GM23338 (cell line): ENCODE results near the gene FGFR2.
"Not testable (repeated sequence)": the region's sequence is repeated elsewhere in the genome, so short reads cannot be mapped to it uniquely, and the experiment has no call there.

Source experiments
- CREB1 ChIP-seq: fragments of 250-450 bp; sonication (Bioruptor Pico); IDR thresholded peaks from 2 replicates; pipeline ENCODE4 v1.5.0; 2020; ENCODE audit warnings: low read depth, mild to moderate bottlenecking, moderate library complexity
- CTCF ChIP-seq, 2 experiments: fragments of 200-600 bp in 1 of 2; sonication (generic) in 1 of 2; conservative IDR thresholded peaks; 2 replicates each; pipeline versions ENCODE4 v1.5.1 to v1.6.1; 2016 to 2017; ENCODE audit warnings: antibody characterized with exemption in 2 of 2, low read depth in 2 of 2, mild to moderate bottlenecking in 2 of 2, moderate library complexity in 1 of 2
- EZH2 ChIP-seq: fragments of 200-600 bp; sonication (generic); IDR thresholded peaks from one replicate; pipeline ENCODE4 v1.8.0; 2017; ENCODE audit warnings: antibody characterized with exemption, mild to moderate bottlenecking, low read depth; ENCODE audit not compliant: unreplicated experiment
- EZH2phosphoT487 ChIP-seq: fragments of 200-600 bp; sonication (generic); IDR thresholded peaks from one replicate; pipeline ENCODE4 v1.8.1; 2018; ENCODE audit warnings: antibody characterized with exemption; ENCODE audit not compliant: unreplicated experiment
- NANOG ChIP-seq: IDR thresholded peaks from 2 replicates; pipeline ENCODE4 v1.6.1; 2016; ENCODE audit warnings: antibody characterized with exemption, borderline replicate concordance
- POLR2AphosphoS5 ChIP-seq: IDR thresholded peaks from 2 replicates; pipeline ENCODE4 v1.6.1; 2016; ENCODE audit warnings: antibody characterized with exemption, low read depth
- REST ChIP-seq: IDR thresholded peaks from one replicate; pipeline ENCODE4 v1.6.1; 2018; ENCODE audit warnings: antibody characterized with exemption; ENCODE audit not compliant: unreplicated experiment
- STAT1 ChIP-seq: IDR thresholded peaks from one replicate; pipeline ENCODE4 v1.6.1; 2016; ENCODE audit warnings: antibody characterized with exemption; ENCODE audit not compliant: unreplicated experiment
- ZNF331 ChIP-seq: fragments of 250-450 bp; sonication (Bioruptor Pico); IDR thresholded peaks from 2 replicates; pipeline ENCODE4 v1.5.0; 2020; ENCODE audit warnings: low read depth, mild to moderate bottlenecking, moderate library complexity
- TF ChIP-seq, protein P1 (sequence below): fragments of 250-450 bp; sonication (Bioruptor Pico); IDR thresholded peaks from 2 replicates; pipeline ENCODE4 v1.5.0; 2020; ENCODE audit warnings: mild to moderate bottlenecking, moderate library complexity

DNA sequence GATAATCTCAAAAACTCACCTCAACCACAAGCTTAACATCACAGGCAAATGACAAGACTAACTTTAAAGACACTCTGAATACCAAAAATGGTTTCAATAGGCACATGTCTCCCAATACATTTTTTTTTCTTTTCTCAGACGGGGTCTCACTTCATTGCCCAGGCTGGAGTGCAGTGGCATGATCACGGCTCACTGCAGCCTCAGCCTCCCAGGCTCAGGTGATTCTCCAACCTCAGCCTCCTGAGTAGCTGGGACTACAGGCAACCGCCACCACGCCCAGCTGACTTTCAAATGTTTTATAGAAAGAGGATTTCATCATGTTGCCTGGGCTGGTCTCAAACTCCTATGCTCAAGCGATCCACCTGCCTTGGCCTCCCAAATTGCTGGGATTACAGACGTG, 77.7 kb downstream of the FGFR2 start:
- TF ChIP-seq CTCF (conservative IDR thresholded peaks at IDR 0.05; ENCODE audit: low read depth in 2 of 2); EZH2; CREB1; ZNF331 (CRISPR knock-in tag); NANOG; POLR2AphosphoS5; STAT1; EZH2phosphoT487; REST: not testable (repeated sequence)
- TF ChIP-seq, protein P1, sequence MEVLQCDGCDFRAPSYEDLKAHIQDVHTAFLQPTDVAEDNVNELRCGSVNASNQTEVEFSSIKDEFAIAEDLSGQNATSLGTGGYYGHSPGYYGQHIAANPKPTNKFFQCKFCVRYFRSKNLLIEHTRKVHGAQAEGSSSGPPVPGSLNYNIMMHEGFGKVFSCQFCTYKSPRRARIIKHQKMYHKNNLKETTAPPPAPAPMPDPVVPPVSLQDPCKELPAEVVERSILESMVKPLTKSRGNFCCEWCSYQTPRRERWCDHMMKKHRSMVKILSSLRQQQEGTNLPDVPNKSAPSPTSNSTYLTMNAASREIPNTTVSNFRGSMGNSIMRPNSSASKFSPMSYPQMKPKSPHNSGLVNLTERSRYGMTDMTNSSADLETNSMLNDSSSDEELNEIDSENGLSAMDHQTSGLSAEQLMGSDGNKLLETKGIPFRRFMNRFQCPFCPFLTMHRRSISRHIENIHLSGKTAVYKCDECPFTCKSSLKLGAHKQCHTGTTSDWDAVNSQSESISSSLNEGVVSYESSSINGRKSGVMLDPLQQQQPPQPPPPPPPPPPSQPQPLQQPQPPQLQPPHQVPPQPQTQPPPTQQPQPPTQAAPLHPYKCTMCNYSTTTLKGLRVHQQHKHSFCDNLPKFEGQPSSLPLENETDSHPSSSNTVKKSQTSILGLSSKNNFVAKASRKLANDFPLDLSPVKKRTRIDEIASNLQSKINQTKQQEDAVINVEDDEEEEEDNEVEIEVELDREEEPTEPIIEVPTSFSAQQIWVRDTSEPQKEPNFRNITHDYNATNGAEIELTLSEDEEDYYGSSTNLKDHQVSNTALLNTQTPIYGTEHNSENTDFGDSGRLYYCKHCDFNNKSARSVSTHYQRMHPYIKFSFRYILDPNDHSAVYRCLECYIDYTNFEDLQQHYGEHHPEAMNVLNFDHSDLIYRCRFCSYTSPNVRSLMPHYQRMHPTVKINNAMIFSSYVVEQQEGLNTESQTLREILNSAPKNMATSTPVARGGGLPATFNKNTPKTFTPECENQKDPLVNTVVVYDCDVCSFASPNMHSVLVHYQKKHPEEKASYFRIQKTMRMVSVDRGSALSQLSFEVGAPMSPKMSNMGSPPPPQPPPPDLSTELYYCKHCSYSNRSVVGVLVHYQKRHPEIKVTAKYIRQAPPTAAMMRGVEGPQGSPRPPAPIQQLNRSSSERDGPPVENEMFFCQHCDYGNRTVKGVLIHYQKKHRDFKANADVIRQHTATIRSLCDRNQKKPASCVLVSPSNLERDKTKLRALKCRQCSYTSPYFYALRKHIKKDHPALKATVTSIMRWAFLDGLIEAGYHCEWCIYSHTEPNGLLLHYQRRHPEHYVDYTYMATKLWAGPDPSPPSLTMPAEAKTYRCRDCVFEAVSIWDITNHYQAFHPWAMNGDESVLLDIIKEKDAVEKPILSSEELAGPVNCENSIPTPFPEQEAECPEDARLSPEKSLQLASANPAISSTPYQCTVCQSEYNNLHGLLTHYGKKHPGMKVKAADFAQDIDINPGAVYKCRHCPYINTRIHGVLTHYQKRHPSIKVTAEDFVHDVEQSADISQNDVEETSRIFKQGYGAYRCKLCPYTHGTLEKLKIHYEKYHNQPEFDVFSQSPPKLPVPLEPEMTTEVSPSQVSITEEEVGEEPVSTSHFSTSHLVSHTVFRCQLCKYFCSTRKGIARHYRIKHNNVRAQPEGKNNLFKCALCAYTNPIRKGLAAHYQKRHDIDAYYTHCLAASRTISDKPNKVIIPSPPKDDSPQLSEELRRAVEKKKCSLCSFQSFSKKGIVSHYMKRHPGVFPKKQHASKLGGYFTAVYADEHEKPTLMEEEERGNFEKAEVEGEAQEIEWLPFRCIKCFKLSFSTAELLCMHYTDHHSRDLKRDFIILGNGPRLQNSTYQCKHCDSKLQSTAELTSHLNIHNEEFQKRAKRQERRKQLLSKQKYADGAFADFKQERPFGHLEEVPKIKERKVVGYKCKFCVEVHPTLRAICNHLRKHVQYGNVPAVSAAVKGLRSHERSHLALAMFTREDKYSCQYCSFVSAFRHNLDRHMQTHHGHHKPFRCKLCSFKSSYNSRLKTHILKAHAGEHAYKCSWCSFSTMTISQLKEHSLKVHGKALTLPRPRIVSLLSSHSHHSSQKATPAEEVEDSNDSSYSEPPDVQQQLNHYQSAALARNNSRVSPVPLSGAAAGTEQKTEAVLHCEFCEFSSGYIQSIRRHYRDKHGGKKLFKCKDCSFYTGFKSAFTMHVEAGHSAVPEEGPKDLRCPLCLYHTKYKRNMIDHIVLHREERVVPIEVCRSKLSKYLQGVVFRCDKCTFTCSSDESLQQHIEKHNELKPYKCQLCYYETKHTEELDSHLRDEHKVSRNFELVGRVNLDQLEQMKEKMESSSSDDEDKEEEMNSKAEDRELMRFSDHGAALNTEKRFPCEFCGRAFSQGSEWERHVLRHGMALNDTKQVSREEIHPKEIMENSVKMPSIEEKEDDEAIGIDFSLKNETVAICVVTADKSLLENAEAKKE (CRISPR knock-in tag): not testable (repeated sequence)
